SK-N-SH (cell line): ENCODE measurements around the gene CDH18. TPM values are rescaled to one million over a fixed set of nuclear protein-coding genes. Genes with fewer than 3 reads are reported as not detected.

Experiments used
- CTCF ChIA-PET: fragments of 300-600, 350-600 bp; formaldehyde crosslinking; extraction: SDS; loops from one replicate; lab custom pipeline; 2021; lab: Yijun Ruan, JAX
- POLR2A ChIA-PET: fragments of 350-600 bp; sonication (Branson Sonifier 250); formaldehyde crosslinking; extraction: SDS; loops from one replicate; lab custom pipeline; 2020; ENCODE audit warnings: antibody characterized with exemption, inconsistent platforms; lab: Yijun Ruan, JAX
- DNase-seq: peaks from one replicate; pipeline ENCODE4 v3.0.0; 2012
- H2AFZ ChIP-seq: fragments of 200-600 bp; sonication (generic); 2 replicates; pipeline ENCODE4 v1.8.1; 2016; ENCODE audit warnings: antibody characterized with exemption, mild to moderate bottlenecking, low read depth
- H3F3A ChIP-seq: fragments of 200-600 bp; sonication (generic); replicated peaks from 2 replicates; pipeline ENCODE3; 2016; ENCODE audit warnings: antibody characterized with exemption, mild to moderate bottlenecking; ENCODE audit not compliant: insufficient read depth
- H3K27ac ChIP-seq, 2 experiments: fragments of 200-500 bp in 1 of 2; fragments of 200-600 bp in 1 of 2; sonication (Bioruptor generic) in 1 of 2; sonication (generic), shearing (Covaris generic) in 1 of 2; 2 replicates each; pipeline versions ENCODE4 v1.5.1 to v1.6.1; 2014 to 2016; ENCODE audit warnings: low read depth in 2 of 2, inconsistent platforms in 1 of 2, low read length in 1 of 2, mild to moderate bottlenecking in 1 of 2, mixed read lengths in 1 of 2
- H3K27me3 ChIP-seq: fragments of 200-600 bp; sonication (generic), shearing (Covaris generic); 2 replicates; pipeline ENCODE4 v1.6.1; 2016; ENCODE audit warnings: mixed run types; ENCODE audit not compliant: insufficient read depth
- H3K36me3 ChIP-seq, 2 experiments: fragments of 200-500 bp in 1 of 2; fragments of 200-600 bp in 1 of 2; sonication (Bioruptor generic) in 1 of 2; sonication (generic) in 1 of 2; replicated peaks in 1 of 2; 2 replicates each; pipeline versions ENCODE3 to v1.5.1; 2014 to 2016; ENCODE audit warnings: low read length in 1 of 2, mild to moderate bottlenecking in 1 of 2; ENCODE audit not compliant: insufficient read depth in 2 of 2, control insufficient read depth in 1 of 2
- H3K4me1 ChIP-seq, 2 experiments: fragments of 200-500 bp in 1 of 2; fragments of 200-600 bp in 1 of 2; sonication (Bioruptor generic) in 1 of 2; sonication (generic), shearing (Covaris generic) in 1 of 2; 2 replicates each; pipeline versions ENCODE4 v1.5.1 to v1.6.1; 2014 to 2016; ENCODE audit warnings: low read depth in 1 of 2, low read length in 1 of 2, mixed run types in 1 of 2; ENCODE audit not compliant: insufficient read depth in 2 of 2, control insufficient read depth in 1 of 2
- H3K4me2 ChIP-seq: fragments of 200-600 bp; sonication (generic), shearing (Covaris generic); 2 replicates; pipeline ENCODE4 v1.6.1; 2017; ENCODE audit warnings: mixed run types
- H3K4me3 ChIP-seq, 2 experiments: fragments of 200-500 bp in 1 of 2; fragments of 200-600 bp in 1 of 2; sonication (Bioruptor generic) in 1 of 2; sonication (generic), shearing (Covaris generic) in 1 of 2; 2 replicates each; pipeline versions ENCODE4 v1.5.1 to v1.8.1; 2014 to 2016; ENCODE audit warnings: low read depth in 2 of 2, inconsistent platforms in 1 of 2, low read length in 1 of 2, mild to moderate bottlenecking in 1 of 2, mixed read lengths in 1 of 2, moderate library complexity in 1 of 2
- H3K79me2 ChIP-seq: fragments of 200-600 bp; sonication (generic); 2 replicates; pipeline ENCODE4 v1.8.1; 2017; ENCODE audit warnings: mild to moderate bottlenecking; ENCODE audit not compliant: insufficient read depth
- H3K9ac ChIP-seq: fragments of 200-600 bp; sonication (generic); 2 replicates; pipeline ENCODE4 v1.6.1; 2017; ENCODE audit warnings: mixed run types
- H3K9me2 ChIP-seq: fragments of 200-600 bp; sonication (generic); 2 replicates; pipeline ENCODE4 v1.6.1; 2017; ENCODE audit warnings: mixed run types
- H3K9me3 ChIP-seq: fragments of 200-600 bp; sonication (generic); 2 replicates; pipeline ENCODE4 v1.6.1; 2017; ENCODE audit warnings: mixed run types, mild to moderate bottlenecking, moderate library complexity
- H4K20me1 ChIP-seq: fragments of 200-600 bp; sonication (generic); 2 replicates; pipeline ENCODE4 v1.6.1; 2017; ENCODE audit warnings: mild to moderate bottlenecking, mixed run types; ENCODE audit not compliant: insufficient read depth
- CHD2 ChIP-seq: fragments of 150-350 bp; IDR thresholded peaks from 2 replicates; pipeline ENCODE4 v1.6.1; 2018; ENCODE audit warnings: low read length; ENCODE audit not compliant: partially characterized antibody
- ELF1 ChIP-seq: IDR thresholded peaks from 2 replicates; pipeline ENCODE4 v1.4.0; 2012
- FOXJ3 ChIP-seq: sonication (generic); formaldehyde crosslinking; IDR thresholded peaks from 2 replicates; pipeline ENCODE4 v1.5.1; 2020; ENCODE audit warnings: mild to moderate bottlenecking, missing genetic modification reagents
- GABPA ChIP-seq: IDR thresholded peaks from 2 replicates; pipeline ENCODE4 v1.4.0; 2012; ENCODE audit warnings: low read depth, mild to moderate bottlenecking
- GATA2 ChIP-seq: sonication (generic); formaldehyde crosslinking; IDR thresholded peaks from 2 replicates; pipeline ENCODE4 v1.5.0; 2020; ENCODE audit warnings: mild to moderate bottlenecking, missing genetic modification reagents
- MXI1 ChIP-seq: IDR thresholded peaks from 2 replicates; pipeline ENCODE4 v1.6.1; 2012; ENCODE audit warnings: mild to moderate bottlenecking, low read depth, low read length, improper control_type of control experiment
- NFIC ChIP-seq: IDR thresholded peaks from 2 replicates; pipeline ENCODE4 v1.4.0; 2012; ENCODE audit warnings: borderline replicate concordance
- NRF1 ChIP-seq: IDR thresholded peaks from 2 replicates; pipeline ENCODE4 v1.6.1; 2012; ENCODE audit warnings: low read depth, mild to moderate bottlenecking, low read length
- RAD21 ChIP-seq: IDR thresholded peaks from 2 replicates; pipeline ENCODE4 v1.6.1; 2012; ENCODE audit warnings: mild to moderate bottlenecking, low read length
- RXRA ChIP-seq: IDR thresholded peaks from 2 replicates; pipeline ENCODE4 v1.4.0; 2012; ENCODE audit warnings: low read depth, mild to moderate bottlenecking, borderline replicate concordance
- SIN3A ChIP-seq: IDR thresholded peaks from 2 replicates; pipeline ENCODE4 v1.6.1; 2012; ENCODE audit warnings: low read depth, mild to moderate bottlenecking, low read length, moderate library complexity, borderline replicate concordance
- SMC3 ChIP-seq: IDR thresholded peaks from 2 replicates; pipeline ENCODE4 v1.6.1; 2012; ENCODE audit warnings: low read depth, low read length, improper control_type of control experiment
- TAF1 ChIP-seq: IDR thresholded peaks from 2 replicates; pipeline ENCODE4 v1.6.1; 2012; ENCODE audit warnings: low read depth, mild to moderate bottlenecking, low read length, moderate library complexity, borderline replicate concordance
- TCF12 ChIP-seq: IDR thresholded peaks from 2 replicates; pipeline ENCODE4 v1.4.0; 2012
- YY1 ChIP-seq: IDR thresholded peaks from 2 replicates; pipeline ENCODE4 v1.4.0; 2012; ENCODE audit warnings: low read depth, mild to moderate bottlenecking
- WGBS: methylation state at CpG from one replicate; pipeline ENCODE4 v1.1.6; 2017; ENCODE audit warnings: low lambda C conversion rate; 5-methylcytosine and 5-hydroxymethylcytosine counted together
- polyA plus RNA-seq, 3 experiments: library from polyadenylated mRNA; depleted of rRNA; stranded (reverse); fragments of >200 nt; gene quantifications; 2 replicates each; pipeline ENCODE4 v1.2.3, GENCODE V29; 2012
- TF ChIP-seq, protein P1 (sequence below): fragments of 200-600 bp; sonication (generic); IDR thresholded peaks from 2 replicates; pipeline ENCODE4 v1.6.1; 2017; ENCODE audit warnings: antibody characterized with exemption, mild to moderate bottlenecking, moderate library complexity
- TF ChIP-seq, protein P2 (sequence below): IDR thresholded peaks from 2 replicates; pipeline ENCODE4 v1.4.0; 2012; ENCODE audit warnings: low read depth, borderline replicate concordance
- TF ChIP-seq, protein P3 (sequence below): IDR thresholded peaks from 2 replicates; pipeline ENCODE4 v1.4.0; 2012; ENCODE audit warnings: low read depth, borderline replicate concordance
- TF ChIP-seq, protein P4 (sequence below): fragments of 150-350 bp; IDR thresholded peaks from 2 replicates; pipeline ENCODE4 v1.6.1; 2017; ENCODE audit warnings: antibody characterized with exemption, low read length, low read depth, borderline replicate concordance
- TF ChIP-seq, protein P5 (sequence below): IDR thresholded peaks from 2 replicates; pipeline ENCODE4; 2012

Gene CDH18
- polyA plus RNA-seq, 1 of the 3 experiments (the other 2 are of a cell fraction) = 6.0 TPM

DNA sequence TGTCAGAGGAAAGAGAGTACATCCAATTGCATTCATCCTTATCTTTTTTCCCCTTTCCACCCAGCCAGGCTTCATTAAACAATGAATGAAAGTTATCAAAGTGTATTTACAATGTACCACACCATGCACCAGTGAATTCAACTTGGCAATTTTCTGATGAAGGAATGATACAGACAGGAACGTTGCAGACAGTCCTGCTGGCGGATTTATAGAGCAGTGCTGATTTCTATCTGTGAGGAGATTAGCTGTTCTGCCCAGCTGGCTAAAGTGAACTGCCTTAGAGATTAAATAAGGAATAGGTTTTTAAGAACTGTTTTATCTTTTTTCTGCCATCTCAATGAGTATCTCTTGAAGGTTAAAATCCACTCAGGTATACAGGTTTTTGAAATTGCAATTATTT lies 403.9 kb downstream of the CDH18 start:
- Histone ChIP-seq H2AFZ (no peak overlapping the region), H3K9ac (no peak overlapping the region), H3K9me3 (no peaks in the 10 kb centered on the region), H3K4me1 (no peaks in the 10 kb centered on the region), H3K27ac (no peak overlapping the region), H3F3A (no peaks in the 10 kb centered on the region), H3K4me3 (no peak overlapping the region), H3K79me2 (no peaks in the 10 kb centered on the region; the same call in 1 of the 2 replicates), H4K20me1 (no peaks in the 10 kb centered on the region), H3K9me2 (no peaks in the 10 kb centered on the region), H3K4me2 (no peak overlapping the region), H3K36me3 (no peaks in the 10 kb centered on the region), H3K27me3 (no peaks in the 10 kb centered on the region)
- no peak for DNase-seq
- ChIA-PET CTCF (no interaction called here), POLR2A (no interaction called here)
- TF ChIP-seq TAF1 (no peak), GATA2 (CRISPR knock-in tag) (0 out of 2 replicates have a peak, but pooled peaks have one; percentile 19)
- 28% methylated on average over 2 of the region's 2 CpGs for WGBS

DNA sequence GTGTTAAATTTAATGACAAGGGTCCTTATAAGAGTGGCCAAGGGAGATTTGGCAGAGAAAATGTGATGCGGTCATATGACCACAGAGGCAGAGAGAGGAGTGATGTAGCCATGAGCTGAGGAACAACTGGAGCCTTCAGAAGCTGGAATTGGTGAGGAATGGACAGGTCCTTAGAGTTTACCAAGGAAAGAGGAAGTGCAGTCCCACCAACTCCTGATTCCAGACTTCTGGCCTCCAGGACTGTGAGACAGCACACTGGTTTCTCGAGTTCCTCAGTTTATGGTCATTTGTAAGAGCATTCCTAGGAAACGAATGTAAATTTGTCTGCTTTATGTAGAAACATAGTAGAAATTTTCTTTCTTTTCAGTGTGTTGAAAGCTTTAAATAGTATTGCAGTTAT lies 410.1 kb downstream of the CDH18 start:
- ChIA-PET POLR2A (no interaction called here), CTCF (interaction anchor here (0.6 kb wide), 1 partner anchor 29 kb away, joined by 3 read pairs; no protein-coding TSS in a partner anchor)
- H3F3A ChIP-seq = no peaks in the 10 kb centered on the region
- H3K27me3 ChIP-seq = no peaks in the 10 kb centered on the region
- H3K79me2 ChIP-seq = no peaks in the 10 kb centered on the region; the same call in 1 of the 2 replicates
- DNase-seq = no peak
- no peak overlapping the region for H3K4me3 ChIP-seq
- H4K20me1 ChIP-seq = no peaks in the 10 kb centered on the region
- H3K9me2 ChIP-seq = no peaks in the 10 kb centered on the region
- no peaks in the 10 kb centered on the region for H3K9me3 ChIP-seq
- no peaks in the 10 kb centered on the region for H3K36me3 ChIP-seq
- H3K4me2 ChIP-seq = no peak overlapping the region
- H3K27ac ChIP-seq = no peak overlapping the region
- TF ChIP-seq TAF1 (no peak), YY1 (no peak), MXI1 (no peak), GABPA (no peak), NFIC (no peak), FOXJ3 (CRISPR knock-in tag) (no peak), SMC3 (no peak), SIN3A (no peak), RXRA (no peak), ELF1 (no peak), CHD2 (no peak), RAD21 (no peak), TCF12 (no peak), NRF1 (no peak)
- TF ChIP-seq, protein P1, sequence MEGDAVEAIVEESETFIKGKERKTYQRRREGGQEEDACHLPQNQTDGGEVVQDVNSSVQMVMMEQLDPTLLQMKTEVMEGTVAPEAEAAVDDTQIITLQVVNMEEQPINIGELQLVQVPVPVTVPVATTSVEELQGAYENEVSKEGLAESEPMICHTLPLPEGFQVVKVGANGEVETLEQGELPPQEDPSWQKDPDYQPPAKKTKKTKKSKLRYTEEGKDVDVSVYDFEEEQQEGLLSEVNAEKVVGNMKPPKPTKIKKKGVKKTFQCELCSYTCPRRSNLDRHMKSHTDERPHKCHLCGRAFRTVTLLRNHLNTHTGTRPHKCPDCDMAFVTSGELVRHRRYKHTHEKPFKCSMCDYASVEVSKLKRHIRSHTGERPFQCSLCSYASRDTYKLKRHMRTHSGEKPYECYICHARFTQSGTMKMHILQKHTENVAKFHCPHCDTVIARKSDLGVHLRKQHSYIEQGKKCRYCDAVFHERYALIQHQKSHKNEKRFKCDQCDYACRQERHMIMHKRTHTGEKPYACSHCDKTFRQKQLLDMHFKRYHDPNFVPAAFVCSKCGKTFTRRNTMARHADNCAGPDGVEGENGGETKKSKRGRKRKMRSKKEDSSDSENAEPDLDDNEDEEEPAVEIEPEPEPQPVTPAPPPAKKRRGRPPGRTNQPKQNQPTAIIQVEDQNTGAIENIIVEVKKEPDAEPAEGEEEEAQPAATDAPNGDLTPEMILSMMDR = no peak
- TF ChIP-seq, protein P2, sequence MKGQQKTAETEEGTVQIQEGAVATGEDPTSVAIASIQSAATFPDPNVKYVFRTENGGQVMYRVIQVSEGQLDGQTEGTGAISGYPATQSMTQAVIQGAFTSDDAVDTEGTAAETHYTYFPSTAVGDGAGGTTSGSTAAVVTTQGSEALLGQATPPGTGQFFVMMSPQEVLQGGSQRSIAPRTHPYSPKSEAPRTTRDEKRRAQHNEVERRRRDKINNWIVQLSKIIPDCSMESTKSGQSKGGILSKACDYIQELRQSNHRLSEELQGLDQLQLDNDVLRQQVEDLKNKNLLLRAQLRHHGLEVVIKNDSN = no peak
- TF ChIP-seq, protein P3, sequence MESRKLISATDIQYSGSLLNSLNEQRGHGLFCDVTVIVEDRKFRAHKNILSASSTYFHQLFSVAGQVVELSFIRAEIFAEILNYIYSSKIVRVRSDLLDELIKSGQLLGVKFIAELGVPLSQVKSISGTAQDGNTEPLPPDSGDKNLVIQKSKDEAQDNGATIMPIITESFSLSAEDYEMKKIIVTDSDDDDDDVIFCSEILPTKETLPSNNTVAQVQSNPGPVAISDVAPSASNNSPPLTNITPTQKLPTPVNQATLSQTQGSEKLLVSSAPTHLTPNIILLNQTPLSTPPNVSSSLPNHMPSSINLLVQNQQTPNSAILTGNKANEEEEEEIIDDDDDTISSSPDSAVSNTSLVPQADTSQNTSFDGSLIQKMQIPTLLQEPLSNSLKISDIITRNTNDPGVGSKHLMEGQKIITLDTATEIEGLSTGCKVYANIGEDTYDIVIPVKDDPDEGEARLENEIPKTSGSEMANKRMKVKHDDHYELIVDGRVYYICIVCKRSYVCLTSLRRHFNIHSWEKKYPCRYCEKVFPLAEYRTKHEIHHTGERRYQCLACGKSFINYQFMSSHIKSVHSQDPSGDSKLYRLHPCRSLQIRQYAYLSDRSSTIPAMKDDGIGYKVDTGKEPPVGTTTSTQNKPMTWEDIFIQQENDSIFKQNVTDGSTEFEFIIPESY = no peak
- TF ChIP-seq, protein P4, sequence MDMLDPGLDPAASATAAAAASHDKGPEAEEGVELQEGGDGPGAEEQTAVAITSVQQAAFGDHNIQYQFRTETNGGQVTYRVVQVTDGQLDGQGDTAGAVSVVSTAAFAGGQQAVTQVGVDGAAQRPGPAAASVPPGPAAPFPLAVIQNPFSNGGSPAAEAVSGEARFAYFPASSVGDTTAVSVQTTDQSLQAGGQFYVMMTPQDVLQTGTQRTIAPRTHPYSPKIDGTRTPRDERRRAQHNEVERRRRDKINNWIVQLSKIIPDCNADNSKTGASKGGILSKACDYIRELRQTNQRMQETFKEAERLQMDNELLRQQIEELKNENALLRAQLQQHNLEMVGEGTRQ = no peak
- TF ChIP-seq, protein P5, sequence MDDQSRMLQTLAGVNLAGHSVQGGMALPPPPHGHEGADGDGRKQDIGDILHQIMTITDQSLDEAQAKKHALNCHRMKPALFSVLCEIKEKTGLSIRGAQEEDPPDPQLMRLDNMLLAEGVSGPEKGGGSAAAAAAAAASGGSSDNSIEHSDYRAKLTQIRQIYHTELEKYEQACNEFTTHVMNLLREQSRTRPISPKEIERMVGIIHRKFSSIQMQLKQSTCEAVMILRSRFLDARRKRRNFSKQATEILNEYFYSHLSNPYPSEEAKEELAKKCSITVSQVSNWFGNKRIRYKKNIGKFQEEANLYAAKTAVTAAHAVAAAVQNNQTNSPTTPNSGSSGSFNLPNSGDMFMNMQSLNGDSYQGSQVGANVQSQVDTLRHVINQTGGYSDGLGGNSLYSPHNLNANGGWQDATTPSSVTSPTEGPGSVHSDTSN = no peak
- H2AFZ ChIP-seq = no peak overlapping the region
- no peak overlapping the region for H3K9ac ChIP-seq
- 38% methylated on average over 3 of the region's 3 CpGs for WGBS
- no peaks in the 10 kb centered on the region for H3K4me1 ChIP-seq
